GM12892 (cell line): ENCODE results near the gene CFDP1.

Experiments used
- DNase-seq: peaks from one replicate; pipeline ENCODE4 v3.0.0; 2011; ENCODE audit not compliant: insufficient read length
- FAIRE-seq: peaks from 2 replicates; lab custom pipeline; 2011; peaks lifted over from hg19 to GRCh38; lab: Jason Lieb, UNC
- POLR2A ChIP-seq: IDR thresholded peaks from 2 replicates; pipeline ENCODE4 v1.6.1; 2011; ENCODE audit warnings: low read depth, low read length, control low read depth
- POLR2AphosphoS5 ChIP-seq: IDR thresholded peaks from 2 replicates; pipeline ENCODE4 v1.6.1; 2011; ENCODE audit warnings: low read depth, low read length, control low read depth
- TAF1 ChIP-seq: IDR thresholded peaks from 2 replicates; pipeline ENCODE4 v1.6.1; 2011; ENCODE audit warnings: low read depth, mild to moderate bottlenecking, control low read depth, low read length, borderline replicate concordance

The CFDP1 gene

GRCh38 chr16:75323198-75323597, 110.1 kb downstream of the CFDP1 start:
- FAIRE-seq (no peak), DNase-seq (no peak)
- TF ChIP-seq POLR2A: no peak
- no peak for TF ChIP-seq TAF1
- TF ChIP-seq POLR2AphosphoS5: no peak

GRCh38 chr16:75322740-75323139, 110.6 kb downstream of the CFDP1 start:
- TF ChIP-seq POLR2A (no peak), TAF1 (no peak), POLR2AphosphoS5 (no peak)
- FAIRE-seq (no peak), DNase-seq (no peak)

GRCh38 chr16:75320435-75320834, 112.9 kb downstream of the CFDP1 start:
- DNase-seq: no peak
- no peak for FAIRE-seq
- no peak for TF ChIP-seq POLR2AphosphoS5
- no peak for TF ChIP-seq TAF1
- TF ChIP-seq POLR2A: no peak

GRCh38 chr16:75319513-75320411, 113.5 kb downstream of the CFDP1 start:
- DNase-seq: no peak
- peak; percentile 24 for FAIRE-seq
- no peak for TF ChIP-seq TAF1
- no peak for TF ChIP-seq POLR2AphosphoS5
- TF ChIP-seq POLR2A: no peak

GRCh38 chr16:75318737-75319136, 114.6 kb downstream of the CFDP1 start:
- DNase-seq (no peak), FAIRE-seq (no peak)
- TF ChIP-seq POLR2A (no peak), POLR2AphosphoS5 (no peak), TAF1 (no peak)

GRCh38 chr16:75317532-75317931, 115.8 kb downstream of the CFDP1 start:
- FAIRE-seq (no peak), DNase-seq (no peak)
- TF ChIP-seq POLR2AphosphoS5 (no peak), POLR2A (no peak), TAF1 (no peak)

- TF ChIP-seq POLR2A (no peak), POLR2AphosphoS5 (no peak), TAF1 (no peak)
- DNase-seq (no peak), FAIRE-seq (no peak)
These were observed 116.2 kb downstream of the CFDP1 start for GRCh38 chr16:75317101-75317522.

- DNase-seq (no peak), FAIRE-seq (no peak)
- TF ChIP-seq TAF1 (no peak), POLR2AphosphoS5 (no peak), POLR2A (no peak)
These were observed 117.6 kb downstream of the CFDP1 start for GRCh38 chr16:75315539-75316306.

- FAIRE-seq (no peak), DNase-seq (no peak)
- TF ChIP-seq POLR2A (no peak), POLR2AphosphoS5 (no peak), TAF1 (no peak)
These were observed 120.4 kb downstream of the CFDP1 start for GRCh38 chr16:75312875-75313274.

- FAIRE-seq: no peak
- DNase-seq: no peak
- TF ChIP-seq TAF1 (no peak), POLR2AphosphoS5 (no peak), POLR2A (no peak)
These were observed 121.8 kb downstream of the CFDP1 start for GRCh38 chr16:75311383-75311938.

GRCh38 chr16:75310541-75310940, 122.8 kb downstream of the CFDP1 start:
- no peak for TF ChIP-seq POLR2AphosphoS5
- no peak for TF ChIP-seq TAF1
- no peak for TF ChIP-seq POLR2A
- FAIRE-seq (no peak), DNase-seq (no peak)
